Measurements from ENCODE around the gene CCNG2.

DNA sequence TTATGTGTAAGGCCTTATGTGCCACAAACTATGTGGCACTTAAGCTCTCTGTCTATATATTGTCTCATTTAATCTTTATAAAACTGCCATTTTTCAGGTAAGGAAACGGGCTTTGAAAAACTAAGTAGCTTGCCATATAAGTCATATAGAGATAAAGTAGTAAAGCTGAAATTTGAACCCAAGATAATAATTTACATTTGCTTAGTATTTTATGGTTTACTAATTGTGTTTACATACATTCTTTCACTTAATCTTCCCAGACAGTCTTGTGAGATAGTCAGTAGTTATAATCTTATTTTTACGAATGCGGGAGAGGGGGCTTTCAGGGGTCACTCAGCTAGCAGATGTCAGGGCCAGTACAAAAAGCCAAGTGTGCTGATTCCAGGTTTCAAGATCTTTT, 13.9 kb upstream of the CCNG2 start:
- TF ChIP-seq, protein P1, sequence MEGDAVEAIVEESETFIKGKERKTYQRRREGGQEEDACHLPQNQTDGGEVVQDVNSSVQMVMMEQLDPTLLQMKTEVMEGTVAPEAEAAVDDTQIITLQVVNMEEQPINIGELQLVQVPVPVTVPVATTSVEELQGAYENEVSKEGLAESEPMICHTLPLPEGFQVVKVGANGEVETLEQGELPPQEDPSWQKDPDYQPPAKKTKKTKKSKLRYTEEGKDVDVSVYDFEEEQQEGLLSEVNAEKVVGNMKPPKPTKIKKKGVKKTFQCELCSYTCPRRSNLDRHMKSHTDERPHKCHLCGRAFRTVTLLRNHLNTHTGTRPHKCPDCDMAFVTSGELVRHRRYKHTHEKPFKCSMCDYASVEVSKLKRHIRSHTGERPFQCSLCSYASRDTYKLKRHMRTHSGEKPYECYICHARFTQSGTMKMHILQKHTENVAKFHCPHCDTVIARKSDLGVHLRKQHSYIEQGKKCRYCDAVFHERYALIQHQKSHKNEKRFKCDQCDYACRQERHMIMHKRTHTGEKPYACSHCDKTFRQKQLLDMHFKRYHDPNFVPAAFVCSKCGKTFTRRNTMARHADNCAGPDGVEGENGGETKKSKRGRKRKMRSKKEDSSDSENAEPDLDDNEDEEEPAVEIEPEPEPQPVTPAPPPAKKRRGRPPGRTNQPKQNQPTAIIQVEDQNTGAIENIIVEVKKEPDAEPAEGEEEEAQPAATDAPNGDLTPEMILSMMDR (IDR thresholded peaks at IDR 0.05; ENCODE audit: low read length) = no peak
- TF ChIP-seq EZH2 (optimal IDR thresholded peaks at IDR 0.05; ENCODE audit: low read depth, low read length) = no peak
